Endodermal cell (in vitro differentiated cells): ENCODE measurements around the gene LPXN. TPM values are rescaled to one million over a fixed set of nuclear protein-coding genes. Genes with fewer than 3 reads are reported as not detected.

Experiments used
- DNase-seq: peaks from one replicate; pipeline ENCODE4 v3.0.0-alpha.2; 2017
- H3K27ac ChIP-seq: 2 replicates; pipeline ENCODE4 v1.5.1; 2013; ENCODE audit warnings: mild to moderate bottlenecking, low read depth, low read length, moderate library complexity
- H3K27me3 ChIP-seq: 2 replicates; pipeline ENCODE4 v1.6.1; 2013; ENCODE audit warnings: mild to moderate bottlenecking, low read length, moderate library complexity; ENCODE audit not compliant: insufficient read depth, control insufficient read depth, poor library complexity, severe bottlenecking
- H3K36me3 ChIP-seq: 2 replicates; pipeline ENCODE4 v1.7.0; 2013; ENCODE audit warnings: mild to moderate bottlenecking, low read length, moderate library complexity; ENCODE audit not compliant: control insufficient read depth, insufficient read depth
- H3K4me1 ChIP-seq: one replicate; pipeline ENCODE4 v1.7.0; 2013; ENCODE audit warnings: low read length; ENCODE audit not compliant: control insufficient read depth, insufficient read depth
- H3K4me3 ChIP-seq: 2 replicates; pipeline ENCODE4 v1.5.1; 2013; ENCODE audit warnings: mild to moderate bottlenecking, low read length, moderate library complexity
- H3K9ac ChIP-seq: 2 replicates; pipeline ENCODE4 v1.6.1; 2013; ENCODE audit warnings: mild to moderate bottlenecking, low read length, moderate library complexity; ENCODE audit not compliant: poor library complexity, severe bottlenecking; ENCODE audit errors: extremely low read depth
- H3K9me3 ChIP-seq: 2 replicates; pipeline ENCODE4 v1.6.1; 2013; ENCODE audit warnings: mild to moderate bottlenecking, low read length, moderate library complexity; ENCODE audit not compliant: control insufficient read depth
- H3K27ac Mint-ChIP-seq: 2 replicates; pipeline ENCODE4 v1.8.0; 2020; ENCODE audit warnings: mixed read lengths
- H3K27me3 Mint-ChIP-seq: 2 replicates; pipeline ENCODE4 v1.8.0; 2021; ENCODE audit warnings: mild to moderate bottlenecking, mixed read lengths; ENCODE audit not compliant: insufficient read depth
- H3K36me3 Mint-ChIP-seq: 2 replicates; pipeline ENCODE4 v1.8.0; 2020; ENCODE audit warnings: low read depth, mixed read lengths
- H3K4me1 Mint-ChIP-seq: 2 replicates; pipeline ENCODE4 v1.8.0; 2020; ENCODE audit warnings: mixed read lengths
- H3K4me3 Mint-ChIP-seq: 2 replicates; pipeline ENCODE4 v1.8.0; 2020; ENCODE audit warnings: mild to moderate bottlenecking, moderate library complexity, mixed read lengths
- H3K9me3 Mint-ChIP-seq: 2 replicates; pipeline ENCODE4 v1.8.0; 2020; ENCODE audit warnings: mild to moderate bottlenecking, mixed read lengths
- WGBS, 2 experiments: methylation state at CpG; one replicate each; pipeline versions ENCODE4 v1.1.5 to v1.1.7; 2013; ENCODE audit warnings: missing lambda C conversion rate in 2 of 2, mixed read lengths in 1 of 2; ENCODE audit not compliant: insufficient coverage in 1 of 2, insufficient read length in 1 of 2; 5-methylcytosine and 5-hydroxymethylcytosine counted together
- total RNA-seq, 2 donors: library from RNA; stranded (reverse); fragmentation: NEBNext Ultra II Directional in 1 of 2; extraction: Animal tissue kit (Norgen Biotek cat#: 25700) in 1 of 2; gene quantifications; 2 replicates in 1 of 2; 3 replicates in 1 of 2; pipeline ENCODE4 v1.2.1, GENCODE V29; 2021
- TF ChIP-seq, protein P1 (sequence below): fragments of 200-600 bp; sonication (generic); conservative IDR thresholded peaks from 2 replicates; pipeline ENCODE4 v1.5.0; 2021; ENCODE audit warnings: antibody characterized with exemption, mild to moderate bottlenecking

Gene LPXN
- total RNA-seq, 2 donors from 2014 or later: 1.9 to 2.7 TPM

DNA sequence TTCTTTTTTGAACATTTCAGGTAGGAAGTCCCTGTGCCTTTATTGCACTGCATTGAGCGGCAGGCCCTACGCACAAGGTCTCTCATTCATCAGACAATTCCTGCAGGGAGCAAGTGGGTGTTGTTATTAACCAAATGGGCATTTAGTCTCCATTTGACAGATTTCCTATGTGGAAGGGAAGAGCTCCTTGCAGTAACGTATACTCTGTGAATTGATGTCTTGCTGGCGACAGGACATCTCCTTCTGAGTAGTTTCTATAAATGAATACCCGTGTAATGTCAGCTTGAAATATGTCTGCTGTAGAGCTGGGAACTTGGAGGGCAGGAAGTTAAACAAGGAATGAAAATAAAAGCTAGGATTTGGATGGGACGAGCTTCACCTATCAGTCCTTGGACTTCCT, 71.4 kb downstream of the LPXN start:
- H3K27me3 Mint-ChIP-seq: peaks cover 2% of the 10 kb centered on the region
- TF ChIP-seq, protein P1, sequence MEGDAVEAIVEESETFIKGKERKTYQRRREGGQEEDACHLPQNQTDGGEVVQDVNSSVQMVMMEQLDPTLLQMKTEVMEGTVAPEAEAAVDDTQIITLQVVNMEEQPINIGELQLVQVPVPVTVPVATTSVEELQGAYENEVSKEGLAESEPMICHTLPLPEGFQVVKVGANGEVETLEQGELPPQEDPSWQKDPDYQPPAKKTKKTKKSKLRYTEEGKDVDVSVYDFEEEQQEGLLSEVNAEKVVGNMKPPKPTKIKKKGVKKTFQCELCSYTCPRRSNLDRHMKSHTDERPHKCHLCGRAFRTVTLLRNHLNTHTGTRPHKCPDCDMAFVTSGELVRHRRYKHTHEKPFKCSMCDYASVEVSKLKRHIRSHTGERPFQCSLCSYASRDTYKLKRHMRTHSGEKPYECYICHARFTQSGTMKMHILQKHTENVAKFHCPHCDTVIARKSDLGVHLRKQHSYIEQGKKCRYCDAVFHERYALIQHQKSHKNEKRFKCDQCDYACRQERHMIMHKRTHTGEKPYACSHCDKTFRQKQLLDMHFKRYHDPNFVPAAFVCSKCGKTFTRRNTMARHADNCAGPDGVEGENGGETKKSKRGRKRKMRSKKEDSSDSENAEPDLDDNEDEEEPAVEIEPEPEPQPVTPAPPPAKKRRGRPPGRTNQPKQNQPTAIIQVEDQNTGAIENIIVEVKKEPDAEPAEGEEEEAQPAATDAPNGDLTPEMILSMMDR: no peak
- Histone ChIP-seq H3K4me3 (no peak overlapping the region), H3K27me3 (no peaks in the 10 kb centered on the region), H3K9ac (no peak overlapping the region), H3K27ac (no peak overlapping the region), H3K36me3 (no peaks in the 10 kb centered on the region), H3K9me3 (no peaks in the 10 kb centered on the region), H3K4me1 (no peaks in the 10 kb centered on the region)
- H3K36me3 Mint-ChIP-seq: no peaks in the 10 kb centered on the region
- 88 to 100% methylated on average over 6 of the region's 6 CpGs for WGBS, 2 experiments
- no peak overlapping the region for H3K4me3 Mint-ChIP-seq
- H3K9me3 Mint-ChIP-seq: no peaks in the 10 kb centered on the region
- no peaks in the 10 kb centered on the region for H3K4me1 Mint-ChIP-seq
- DNase-seq: no peak
- H3K27ac Mint-ChIP-seq: no peak overlapping the region

DNA sequence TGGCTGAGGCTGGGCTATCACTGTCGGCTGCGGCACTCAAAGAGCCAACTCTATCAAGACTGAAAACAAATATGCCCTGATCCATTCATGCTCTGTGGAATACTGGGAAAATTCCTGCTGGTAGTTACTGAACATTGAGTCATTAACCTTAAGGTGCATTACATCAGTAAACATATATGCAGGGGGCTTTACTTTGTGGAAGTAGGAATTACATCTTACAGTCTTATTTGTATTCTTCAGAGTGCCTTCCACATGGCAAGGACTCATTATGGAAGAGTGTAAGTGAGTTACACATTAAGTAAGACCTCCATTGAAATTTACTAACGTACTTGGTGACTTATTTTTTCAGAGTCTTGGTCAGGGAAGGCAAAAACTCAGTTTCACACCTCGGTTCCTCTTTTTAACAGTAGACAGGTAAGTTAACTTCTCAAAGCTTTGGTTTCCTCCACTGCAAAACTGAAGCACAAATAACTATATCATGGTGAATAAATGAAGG, 72.2 kb downstream of the LPXN start:
- DNase-seq: no peak
- TF ChIP-seq, protein P1: no peak
- H3K4me3 ChIP-seq: no peak overlapping the region
- Mint-ChIP-seq H3K27me3 (peaks cover 2% of the 10 kb centered on the region), H3K27ac (no peak overlapping the region), H3K36me3 (no peaks in the 10 kb centered on the region), H3K4me3 (no peak overlapping the region), H3K9me3 (no peaks in the 10 kb centered on the region), H3K4me1 (no peaks in the 10 kb centered on the region)
- no peaks in the 10 kb centered on the region for H3K4me1 ChIP-seq
- no peak overlapping the region for H3K27ac ChIP-seq
- no peak overlapping the region for H3K9ac ChIP-seq
- H3K27me3 ChIP-seq: no peaks in the 10 kb centered on the region
- no peaks in the 10 kb centered on the region for H3K36me3 ChIP-seq
- WGBS, 2 experiments: 91 to 94% methylated on average over 3 to 4 of the region's 4 CpGs
- no peaks in the 10 kb centered on the region for H3K9me3 ChIP-seq

DNA sequence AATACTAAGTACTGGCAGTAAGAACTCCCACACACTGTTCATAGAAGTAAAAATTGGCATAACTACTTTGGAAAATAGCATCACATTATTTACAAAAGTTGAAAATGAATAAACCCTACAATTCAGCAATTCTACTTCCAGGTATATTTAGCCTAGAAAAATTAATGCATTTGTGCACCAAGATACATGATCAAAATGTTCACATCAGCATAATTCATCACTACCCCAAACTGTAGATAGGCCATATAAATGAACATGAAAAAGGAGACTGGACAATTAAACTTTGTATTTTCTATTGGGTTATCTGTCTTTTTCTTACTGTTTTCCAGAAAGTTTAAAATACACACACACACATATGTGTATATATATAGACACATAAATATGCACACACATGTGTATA, 73.7 kb downstream of the LPXN start:
- Histone ChIP-seq H3K9me3 (no peaks in the 10 kb centered on the region), H3K9ac (no peak overlapping the region), H3K4me3 (no peak overlapping the region), H3K4me1 (no peaks in the 10 kb centered on the region), H3K36me3 (no peaks in the 10 kb centered on the region), H3K27me3 (no peaks in the 10 kb centered on the region), H3K27ac (no peak overlapping the region)
- TF ChIP-seq, protein P1: no peak
- Mint-ChIP-seq H3K27me3 (no peaks in the 10 kb centered on the region), H3K4me3 (no peak overlapping the region), H3K4me1 (no peaks in the 10 kb centered on the region), H3K27ac (no peak overlapping the region), H3K36me3 (no peaks in the 10 kb centered on the region), H3K9me3 (no peaks in the 10 kb centered on the region)
- DNase-seq: no peak
